CD4-positive, alpha-beta T cell treated with Interleukin-12 subunit alpha and Interleukin-12 subunit beta, for 1 hour (primary cell): ENCODE results near the gene TBC1D16.
"Not testable (repeated sequence)": the region's sequence is repeated elsewhere in the genome, so short reads cannot be mapped to it uniquely, and the experiment has no call there.

ENCODE experiments used
- DNase-seq: peaks from one replicate; pipeline ENCODE4 v3.0.0-alpha.2; 2020

Gene TBC1D16

DNA sequence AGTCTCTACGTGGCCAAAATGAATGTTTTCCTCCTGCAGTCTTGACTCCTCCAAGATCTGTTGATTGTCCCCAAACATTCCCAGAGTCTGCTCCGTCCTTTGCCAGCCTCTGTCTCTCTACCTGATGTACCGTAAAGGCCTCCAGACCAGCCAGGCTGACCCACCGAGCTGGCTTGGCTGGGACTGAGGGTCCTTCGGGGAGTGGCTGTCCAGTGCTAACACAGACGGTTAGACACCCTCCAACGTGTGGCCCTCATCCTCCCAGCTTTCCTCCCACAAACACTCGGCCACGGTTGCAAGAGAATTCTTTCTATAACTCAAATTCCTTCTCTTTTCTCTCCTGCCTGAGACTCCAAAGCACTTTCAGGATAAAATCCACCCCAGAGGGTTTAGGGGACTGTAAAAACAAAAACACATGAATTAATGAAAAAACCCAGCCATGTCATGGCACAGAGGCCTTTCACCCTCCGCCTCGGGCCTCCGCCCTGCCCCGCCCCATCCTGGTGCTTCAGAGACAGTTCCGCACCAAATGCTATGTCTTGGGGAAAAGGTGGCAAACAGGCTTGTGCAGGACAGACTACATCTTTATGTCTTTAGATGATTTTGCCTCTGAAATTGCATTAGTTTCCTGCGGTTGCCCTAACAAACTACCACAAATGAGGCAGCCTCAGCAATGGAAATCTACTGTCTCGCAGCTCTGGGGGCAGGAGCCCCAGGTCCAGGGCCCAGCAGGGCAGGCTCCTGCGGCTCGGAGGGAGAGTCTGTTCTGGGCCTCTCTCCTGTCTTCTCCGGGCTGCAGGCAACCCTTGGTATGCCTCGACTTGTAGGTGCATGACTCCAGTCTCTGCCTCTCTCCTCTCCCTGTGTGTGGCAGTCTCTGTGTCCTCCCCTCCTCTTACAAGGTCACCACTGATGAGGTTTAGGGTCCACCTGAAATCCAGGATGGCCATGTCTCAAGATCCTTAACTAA is 124.0 kb downstream of the TBC1D16 start:
- no peak for DNase-seq

DNA sequence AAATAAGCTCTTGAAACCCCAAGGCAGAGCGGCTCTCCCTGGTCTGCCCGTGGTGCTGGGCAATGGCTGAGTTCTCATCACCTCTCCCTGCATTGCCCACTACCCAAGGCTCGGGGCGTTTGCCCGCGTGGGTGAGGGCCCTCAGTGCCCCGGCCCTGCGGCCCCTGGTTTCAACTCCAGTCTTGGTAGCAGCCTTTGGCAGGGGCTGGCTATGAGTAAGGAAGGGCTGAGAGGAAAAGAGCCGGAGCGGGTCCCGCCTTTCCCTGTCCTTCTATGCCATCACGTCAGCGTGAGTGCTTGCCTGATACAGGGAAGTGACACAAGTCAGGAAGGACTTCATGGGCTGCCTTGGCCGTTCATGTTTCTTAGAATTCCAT is 124.7 kb downstream of the TBC1D16 start:
- no peak for DNase-seq

DNA sequence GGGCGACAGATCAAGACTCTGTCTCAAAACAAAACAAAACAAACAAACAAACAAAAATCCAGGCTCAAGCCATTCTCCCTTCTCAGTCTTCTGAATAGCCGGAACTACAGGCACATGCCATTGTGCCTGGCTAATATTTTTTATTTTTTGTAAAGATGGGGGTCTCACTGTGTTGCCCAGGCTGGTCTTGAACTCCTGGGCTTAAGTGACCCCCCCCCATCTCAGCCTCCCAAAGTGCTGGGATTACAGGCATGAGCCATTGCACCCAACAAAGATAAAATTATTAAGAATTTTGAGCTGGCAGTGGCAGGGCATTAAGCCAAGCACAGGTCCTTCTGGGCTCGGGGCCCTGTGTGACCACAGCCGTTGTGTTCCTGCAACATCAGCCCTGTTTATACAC is 126.6 kb downstream of the TBC1D16 start:
- no peak for DNase-seq

DNA sequence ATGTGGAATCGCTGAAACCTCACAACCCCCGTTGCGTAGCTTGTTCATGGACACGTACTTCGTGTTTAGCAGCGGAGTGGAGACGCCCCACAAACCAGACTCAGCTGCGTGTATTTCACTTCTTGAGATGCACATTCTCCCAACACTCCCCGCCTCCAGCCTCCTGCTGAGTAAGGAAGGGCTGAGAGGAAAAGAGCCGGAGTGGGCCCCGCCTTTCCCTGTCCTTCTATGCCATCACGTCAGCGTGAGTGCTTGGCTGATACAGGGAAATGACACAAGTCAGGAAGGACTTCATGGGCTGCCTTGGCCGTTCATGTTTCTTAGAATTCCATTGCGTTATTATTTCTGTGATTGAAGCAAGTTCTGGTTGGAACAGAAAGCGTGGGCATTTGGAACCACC is 127.8 kb downstream of the TBC1D16 start:
- DNase-seq, result no peak

DNA sequence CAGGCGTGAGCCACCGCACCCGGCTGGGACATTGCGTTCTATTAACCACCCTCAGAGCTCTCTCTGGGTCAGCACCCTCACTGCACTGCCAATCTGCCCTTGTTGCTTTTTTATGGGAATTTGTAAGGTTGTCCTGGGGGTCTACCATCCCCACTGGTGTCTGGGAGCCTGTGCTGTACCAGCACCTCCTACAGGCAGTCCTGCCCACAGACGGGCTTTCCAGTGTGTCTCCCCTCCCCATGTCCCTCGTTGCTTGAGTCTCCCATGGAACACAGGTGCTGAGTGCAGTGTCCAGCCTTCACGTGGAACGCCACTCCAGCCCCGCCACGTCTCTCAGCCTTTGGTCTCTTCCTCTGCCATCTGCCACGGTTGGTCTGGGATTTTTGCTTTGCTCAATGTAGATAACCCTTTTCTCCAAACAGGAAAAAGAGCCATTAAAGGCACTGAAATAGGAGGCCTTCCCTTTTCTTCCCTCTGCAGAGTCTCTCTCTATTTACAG is 128.4 kb downstream of the TBC1D16 start:
- DNase-seq, result no peak

DNA sequence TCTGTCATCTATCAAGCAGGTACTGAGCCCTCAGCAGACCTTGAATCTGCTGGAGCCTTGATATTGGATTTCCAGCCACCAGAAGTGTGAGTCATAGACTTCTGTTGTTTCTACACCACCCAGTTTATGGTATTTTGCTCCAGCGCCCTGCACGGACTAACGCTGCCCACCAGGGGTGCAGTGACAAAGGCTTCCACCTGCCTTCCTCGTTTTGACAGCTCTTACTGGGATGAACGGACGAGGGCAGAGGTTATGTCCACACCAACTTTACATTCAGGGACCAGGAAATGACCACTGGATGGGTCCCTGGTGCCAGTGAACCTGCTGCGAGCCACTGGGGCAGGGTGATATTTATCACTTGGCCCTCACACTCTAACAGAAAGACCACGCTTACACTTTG is 129.8 kb downstream of the TBC1D16 start:
- no peak for DNase-seq

DNA sequence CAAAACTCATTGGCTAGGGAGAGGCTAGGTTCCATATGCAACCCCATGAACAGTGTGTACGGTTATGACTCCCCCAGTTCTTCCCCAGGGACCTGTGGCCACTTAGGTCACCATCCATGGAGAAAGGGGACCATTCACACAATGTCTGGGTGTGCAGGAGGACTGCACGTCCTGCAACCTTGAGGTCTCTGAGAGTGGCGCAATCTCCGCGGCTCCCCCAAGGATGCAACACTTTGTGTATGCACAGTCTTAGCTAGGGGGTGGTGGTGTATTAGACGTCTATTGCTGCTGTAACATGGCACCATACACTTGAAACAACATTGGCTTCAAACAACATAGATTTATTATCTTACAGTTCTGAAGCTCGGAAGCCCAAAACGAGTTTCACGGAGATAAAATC is 130.8 kb downstream of the TBC1D16 start:
- DNase-seq, result no peak

DNA sequence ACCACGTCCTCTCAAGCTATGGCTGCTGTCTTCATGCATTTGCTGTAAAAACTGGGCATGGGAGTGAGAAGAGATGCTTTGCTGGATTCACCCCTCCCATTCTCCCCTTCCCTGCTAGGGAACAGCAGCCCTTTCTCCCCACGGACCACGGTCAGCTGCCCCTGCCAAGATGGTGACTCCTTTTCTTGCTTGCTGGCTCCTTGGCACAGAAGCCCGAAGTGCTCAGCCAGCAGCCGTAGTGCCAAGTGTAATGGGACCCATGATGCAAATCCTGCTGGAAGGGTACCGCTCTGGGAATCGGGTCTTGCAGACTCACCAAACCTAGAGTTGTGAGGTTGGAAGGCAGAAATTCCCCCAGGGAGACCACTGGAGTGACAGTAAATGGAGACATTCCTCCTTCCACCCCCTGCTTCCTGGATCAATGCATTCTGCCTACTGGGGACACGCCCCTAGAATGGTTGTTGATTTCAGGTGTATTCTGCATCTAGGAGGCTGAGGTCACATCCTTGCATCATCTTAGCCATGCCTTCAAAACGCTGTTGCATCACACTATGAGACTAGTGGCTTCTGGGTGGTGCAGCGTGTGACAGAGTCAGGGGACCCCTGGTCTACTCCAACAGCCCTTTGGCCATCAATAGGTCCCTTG is 133.4 kb downstream of the TBC1D16 start:
- no peak for DNase-seq

DNA sequence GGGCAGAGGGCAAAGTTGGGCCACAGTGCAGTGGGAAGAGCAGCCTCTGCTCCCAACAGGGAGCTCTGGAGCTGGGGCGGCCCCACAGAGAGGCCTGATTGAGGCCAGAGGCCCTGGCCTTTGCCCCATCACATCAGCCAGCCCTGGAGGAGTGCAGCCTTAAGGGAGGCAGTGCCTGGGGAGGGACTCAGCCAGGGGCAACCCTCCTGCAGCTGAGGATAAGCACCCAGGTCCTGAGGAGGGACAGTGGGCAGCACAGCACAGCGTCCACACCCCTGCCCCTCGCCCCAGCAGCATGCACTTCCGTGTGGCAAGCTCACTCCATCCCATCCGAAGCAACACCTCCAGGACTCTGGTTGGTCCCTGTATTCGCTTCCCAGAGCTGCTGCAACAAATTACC is 134.5 kb downstream of the TBC1D16 start:
- DNase-seq, result no peak

DNA sequence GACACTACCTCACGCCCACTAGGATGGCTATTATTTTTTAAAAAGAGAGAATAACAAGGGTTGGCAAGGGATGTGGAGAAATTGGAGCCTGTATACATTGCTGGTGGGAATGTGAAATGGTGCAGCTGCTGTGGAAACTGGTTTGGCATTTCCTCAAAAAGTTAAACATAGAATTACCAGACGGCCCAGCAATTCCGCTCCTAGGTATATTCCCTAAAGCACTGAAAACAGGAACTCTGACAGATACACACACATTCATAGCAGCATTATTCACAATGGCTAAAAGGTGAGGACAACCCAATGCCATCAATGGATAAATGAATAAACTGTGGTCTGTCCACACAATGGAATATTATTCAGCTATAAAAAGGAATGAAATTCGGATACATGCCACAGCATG is 136.1 kb downstream of the TBC1D16 start:
- DNase-seq, result no peak

DNA sequence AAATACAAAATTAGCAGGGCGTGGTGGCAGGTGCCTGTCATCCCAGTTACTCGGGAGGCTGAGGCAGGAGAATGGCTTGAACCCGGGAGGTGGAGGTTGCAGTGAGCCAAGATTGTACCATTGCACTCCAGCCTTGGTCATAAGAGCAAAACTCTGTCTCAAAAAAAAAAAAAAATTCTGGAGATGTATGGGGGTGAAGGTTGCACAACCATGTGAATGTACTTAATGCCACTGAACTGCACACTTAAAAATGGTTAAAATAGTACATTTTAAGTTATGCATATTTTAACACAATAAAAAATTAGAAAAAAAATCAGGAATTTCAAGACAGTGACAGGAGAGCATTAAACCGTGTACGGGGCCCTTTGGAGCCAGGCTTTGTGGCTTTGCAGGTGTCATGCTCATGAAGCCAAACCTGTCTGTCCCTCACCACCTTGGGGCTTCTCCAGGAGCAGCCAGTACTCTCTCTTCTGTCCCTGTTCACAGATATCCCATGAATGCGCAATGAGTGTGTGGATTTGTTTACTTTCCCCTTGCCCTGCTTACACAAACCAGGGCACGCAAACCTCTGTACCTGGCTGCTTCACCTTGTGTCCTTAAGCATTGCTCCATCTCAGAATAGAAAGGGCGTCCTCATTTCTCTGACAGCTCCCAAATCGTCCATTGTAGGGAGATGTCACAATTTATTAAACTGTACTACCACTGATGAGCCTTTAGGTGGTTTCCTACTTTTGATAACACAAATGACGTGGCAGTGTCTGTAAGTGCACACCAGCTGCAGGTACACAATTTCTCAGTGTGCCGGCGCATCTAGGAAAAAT is 138.2 kb downstream of the TBC1D16 start:
- no peak for DNase-seq

DNA sequence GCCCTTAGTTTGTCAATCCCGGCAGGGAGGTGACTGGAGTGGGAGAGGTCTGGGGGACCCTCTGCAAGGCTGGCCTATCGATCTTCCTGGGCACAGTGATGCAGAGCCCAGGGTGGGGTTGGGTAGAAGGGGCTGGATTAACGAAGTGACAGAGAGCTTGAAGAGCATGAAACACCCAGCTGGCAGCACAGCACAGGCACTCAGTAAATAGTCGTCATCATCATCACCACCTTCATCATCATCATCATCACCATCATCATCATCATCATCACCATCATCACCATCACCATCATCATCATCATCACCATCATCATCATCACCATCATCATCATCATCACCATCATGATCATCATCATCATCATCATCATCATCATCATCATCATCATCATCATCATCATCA is 142.2 kb downstream of the TBC1D16 start:
- DNase-seq, result not testable (repeated sequence)

DNA sequence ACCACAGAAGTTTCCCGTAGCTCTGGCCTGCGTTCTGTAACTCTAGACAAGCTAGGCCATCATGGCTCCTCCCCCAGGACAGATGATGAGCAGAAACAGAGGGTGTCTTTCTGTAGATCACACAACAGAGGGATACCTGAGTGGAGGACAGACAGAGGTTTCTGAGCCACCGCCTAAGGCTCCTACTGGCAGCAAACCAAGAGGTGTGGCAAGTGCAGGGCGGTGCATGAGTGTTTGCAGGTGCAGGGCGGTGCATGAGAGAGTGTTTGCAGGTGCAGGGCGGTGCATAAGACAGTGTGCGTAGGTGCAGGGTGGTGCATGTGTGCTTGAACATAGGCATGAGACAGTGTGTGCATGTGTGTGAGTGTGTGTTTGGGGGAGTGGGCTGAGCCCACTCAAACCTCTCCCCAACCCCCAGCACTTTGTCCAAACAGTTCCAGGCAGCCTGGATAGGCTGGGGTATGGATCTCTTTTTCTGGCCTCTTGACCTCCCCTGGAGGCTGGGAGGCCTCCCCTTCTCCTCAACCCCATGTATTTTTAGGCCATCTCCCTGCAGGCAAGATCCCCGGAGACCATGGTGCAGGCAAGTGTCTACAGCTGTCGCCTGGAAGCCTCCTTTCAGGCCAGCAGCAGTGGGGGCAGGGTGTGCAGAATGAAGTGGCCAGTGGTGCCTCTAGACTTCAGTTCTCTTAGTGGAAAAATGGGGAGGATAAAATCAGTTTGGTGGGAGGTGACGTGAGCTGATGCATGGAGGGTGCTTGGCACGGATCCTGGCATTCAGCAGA is 143.0 kb downstream of the TBC1D16 start:
- DNase-seq, result no peak

DNA sequence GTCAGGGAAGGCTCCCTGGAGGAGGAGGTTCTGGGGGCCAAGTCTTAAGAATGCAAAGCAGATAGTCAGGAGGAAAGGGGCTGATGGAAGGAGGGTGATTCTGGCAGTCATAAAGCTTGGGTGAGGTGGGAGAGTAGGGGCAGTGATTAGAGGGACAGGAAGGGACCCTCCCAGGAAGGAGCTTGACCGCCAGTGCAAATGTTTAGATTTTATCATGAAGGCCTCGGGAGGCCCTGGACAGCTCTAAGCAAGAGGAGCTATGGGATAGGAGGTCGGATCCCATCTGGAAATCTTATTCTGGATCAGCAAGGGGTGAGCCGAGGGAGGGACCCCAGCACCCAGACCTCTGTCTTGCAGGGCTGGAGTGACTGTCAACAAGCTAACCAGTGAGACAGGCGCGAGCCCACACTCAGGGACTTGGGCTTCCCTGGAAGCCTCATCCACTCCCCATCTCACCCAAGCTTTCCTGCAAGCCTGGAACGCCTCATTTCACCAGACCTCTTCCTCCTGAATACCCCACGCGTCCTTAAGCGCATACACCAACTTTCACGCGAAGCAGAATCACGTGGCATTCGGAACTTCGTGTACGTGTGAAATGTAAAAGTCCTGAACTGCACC is 144.4 kb downstream of the TBC1D16 start:
- no peak for DNase-seq

DNA sequence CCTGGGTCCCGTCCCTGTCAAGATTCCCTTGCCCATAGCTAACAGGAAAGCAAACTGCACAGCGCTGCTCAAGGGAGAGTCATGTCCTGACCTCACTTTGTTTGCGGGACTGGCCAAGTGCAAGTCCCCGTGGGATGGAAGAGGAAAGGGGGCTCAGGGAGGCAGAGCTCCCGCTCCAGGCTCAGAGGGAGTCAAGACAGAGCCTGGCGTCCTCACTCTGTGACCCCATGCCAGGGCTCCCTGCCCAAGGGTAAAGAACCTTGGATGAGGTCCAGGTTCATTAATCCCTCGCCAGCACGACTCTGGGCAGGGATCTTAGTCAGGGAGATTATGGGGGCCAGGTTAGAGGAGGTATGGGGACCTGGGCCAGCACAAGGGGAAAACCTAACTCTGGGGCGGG is 145.0 kb downstream of the TBC1D16 start:
- DNase-seq, result no peak

DNA sequence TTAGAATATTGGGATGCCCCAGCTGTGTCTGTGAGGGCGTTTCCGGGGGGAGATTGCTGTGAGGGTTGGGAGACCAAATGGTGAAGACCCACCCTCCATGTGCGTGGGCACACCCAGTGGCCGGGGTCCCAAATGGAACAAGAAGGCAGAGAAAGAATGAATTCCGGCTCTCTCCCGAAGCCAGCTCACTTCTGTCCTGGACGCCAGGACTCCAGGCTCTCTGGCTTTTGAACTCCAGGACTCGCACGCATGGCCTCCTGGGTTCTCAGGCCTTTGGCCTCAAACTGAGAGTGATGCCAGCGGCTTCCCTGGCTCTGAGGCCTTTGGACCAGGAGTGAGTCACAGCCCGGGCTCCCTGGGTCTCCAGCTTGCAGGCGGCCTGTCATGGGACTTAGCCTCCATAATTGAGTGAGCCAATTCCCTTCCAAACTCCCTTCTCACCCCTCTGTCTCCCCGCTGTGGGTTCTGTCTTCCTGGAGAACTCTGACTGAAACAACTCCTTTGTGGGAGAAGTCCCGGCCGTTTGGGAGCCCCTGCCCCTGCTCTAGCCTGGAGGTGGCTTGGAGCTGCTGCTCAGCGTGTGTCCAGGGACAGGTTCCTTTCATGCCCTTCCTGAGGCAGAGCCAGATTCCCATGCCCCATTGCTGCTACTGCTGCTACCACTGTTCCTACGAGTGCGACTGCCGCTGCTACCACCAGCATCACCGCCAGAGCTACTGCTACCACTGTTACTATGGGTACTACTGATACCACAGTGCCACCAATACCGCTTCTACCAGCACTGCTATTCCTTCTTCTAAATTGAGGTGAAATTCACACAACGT is 146.6 kb downstream of the TBC1D16 start:
- no peak for DNase-seq

DNA sequence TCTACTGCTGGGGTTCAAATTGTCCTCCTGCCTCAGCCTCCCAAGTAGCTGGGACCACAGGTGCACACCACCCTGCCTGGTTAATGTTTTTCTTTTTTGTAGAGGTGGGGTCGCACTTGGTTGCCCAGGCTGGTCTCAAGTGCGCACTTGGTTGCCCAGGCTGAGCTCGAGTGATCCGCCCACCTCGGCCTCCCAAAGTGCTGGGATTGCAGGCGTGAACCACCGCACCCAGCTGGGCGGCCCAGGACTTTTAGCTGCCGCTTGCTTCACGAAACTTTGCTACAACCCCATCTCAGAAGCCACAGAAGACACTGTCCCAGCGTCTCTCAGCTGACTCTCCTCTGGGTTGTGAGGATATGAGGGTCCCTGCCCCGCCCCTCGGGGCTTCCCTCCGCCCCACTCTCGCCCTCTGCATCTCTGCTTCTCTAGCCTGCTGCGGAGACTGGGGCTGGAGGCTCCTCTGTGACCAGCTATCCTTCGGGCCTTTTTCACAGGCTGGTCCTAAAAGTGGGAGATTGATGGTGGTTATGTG is 147.6 kb downstream of the TBC1D16 start:
- no peak for DNase-seq

DNA sequence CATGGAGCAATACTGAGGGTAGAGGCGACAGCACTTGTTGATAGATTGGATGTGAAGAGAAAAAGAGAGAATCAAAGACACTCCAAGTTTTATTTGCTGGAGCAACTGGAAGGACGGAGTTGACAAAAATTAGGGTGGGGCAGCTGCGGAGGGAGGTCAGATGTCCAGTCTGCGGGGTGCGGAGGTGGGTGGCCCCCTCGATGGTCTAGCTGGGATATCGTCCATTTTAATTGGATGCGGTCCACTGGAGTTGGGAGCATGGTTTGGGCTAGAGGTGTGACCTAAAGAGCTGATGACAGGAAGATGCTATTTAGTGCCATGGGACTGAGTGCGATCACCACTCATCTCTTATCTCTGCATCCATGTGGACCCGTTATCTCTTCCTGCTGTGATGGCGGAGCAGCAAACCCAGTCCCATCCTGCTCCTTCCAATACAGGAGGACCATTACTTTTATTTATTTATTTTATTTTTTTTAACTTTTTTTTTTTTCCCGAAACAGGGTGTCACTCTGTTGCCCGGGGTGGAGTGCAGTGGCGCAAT is 148.2 kb downstream of the TBC1D16 start:
- no peak for DNase-seq

DNA sequence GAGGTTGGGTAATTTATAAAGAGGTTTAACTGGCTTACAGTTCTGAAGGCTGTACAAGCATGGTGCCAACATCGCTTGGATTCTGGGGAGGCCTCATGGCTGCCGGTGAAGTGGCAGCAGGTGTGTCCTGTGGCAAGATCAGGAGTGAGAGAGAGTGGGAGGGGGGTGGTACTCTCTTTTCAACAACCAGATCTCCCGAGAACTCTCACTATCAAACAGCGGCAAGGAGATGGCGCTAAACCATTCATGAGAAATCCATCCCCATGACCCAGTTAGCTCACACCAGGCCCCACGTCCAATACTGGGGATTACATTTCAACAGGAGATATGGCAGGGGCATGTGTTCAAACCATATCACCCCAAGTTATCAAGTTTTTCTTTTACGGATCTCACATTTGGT is 152.5 kb downstream of the TBC1D16 start:
- no peak for DNase-seq
